ENCODE results near the gene MPEG1.

- TF ChIP-seq CTCF (IDR thresholded peaks at IDR 0.05; ENCODE audit: borderline replicate concordance, extremely low read depth, low read length, poor library complexity, severe bottlenecking) (no peak), EZH2 (IDR thresholded peaks at IDR 0.05; ENCODE audit: borderline replicate concordance, low read depth, low read length, severe bottlenecking) (no peak)
These were observed 36.4 kb downstream of the MPEG1 start for GRCh38 chr11:59176330-59176729.

Measured in DND-41 (cell line).